Pancreas (tissue), 10 donors: ENCODE results near the gene SLC40A1. TPM values are rescaled to one million over a fixed set of nuclear protein-coding genes. Genes with fewer than 3 reads are reported as not detected.

Experiments used
- ATAC-seq, 4 donors: fragments of 200-7000 bp; cut with Tn5 transposase; one replicate each; pipeline versions ENCODE4 v1.8.0 to v1.9.1; 2020; ENCODE audit warnings: mild to moderate bottlenecking in 4 of 4, moderate library complexity in 4 of 4
- DNase-seq, 6 donors: peaks; one replicate each; pipeline ENCODE4 v3.0.0-alpha.2; 2020
- FAIRE-seq: peaks from 2 replicates; lab custom pipeline; 2012; peaks lifted over from hg19 to GRCh38; lab: Jason Lieb, UNC
- H3K27ac ChIP-seq, 4 donors: fragments of 200-600 bp; sonication (generic); 1 replicate in 3 of 4; 2 replicates in 1 of 4; pipeline versions ENCODE4 v1.5.0 to v1.8.0; 2020
- H3K27me3 ChIP-seq, 4 donors: fragments of 200-600 bp; one replicate each; pipeline ENCODE4 v1.8.0; 2021
- H3K36me3 ChIP-seq, 3 donors: fragments of 200-600 bp; sonication (generic) in 1 of 3; one replicate each; pipeline versions ENCODE4 v1.5.0 to v1.8.0; 2020 to 2021
- H3K4me1 ChIP-seq, 3 donors: fragments of 200-600 bp; one replicate each; pipeline ENCODE4 v1.8.0; 2021
- H3K4me3 ChIP-seq, 4 donors: fragments of 200-600 bp; sonication (generic) in 2 of 4; one replicate each; pipeline versions ENCODE4 v1.5.0 to v1.8.0; 2020 to 2021
- H3K9me3 ChIP-seq, 4 donors: fragments of 200-600 bp; one replicate each; pipeline ENCODE4 v1.8.0; 2021
- WGBS, 2 donors: extraction: QIAGEN DNeasy Blood & Tissue Kit; methylation state at CpG; one replicate each; pipeline ENCODE4 v1.1.7; 2013; 5-methylcytosine and 5-hydroxymethylcytosine counted together
- intact Hi-C, 3 donors: fragments of 100-400 bp; cut with DNase I; formaldehyde crosslinking; loops; one replicate each; pipeline versions ENCODE4 v1.11.1 to v1.14.2; 2022
- polyA plus RNA-seq, 2 donors: library from polyadenylated mRNA; stranded (reverse); fragments of 200-250 nt; gene quantifications; one replicate each; pipeline ENCODE4 v1.2.3, GENCODE V29; 2013
- total RNA-seq, 6 donors: library from RNA; stranded (reverse); fragmentation: NEBNext Ultra II Directional in 4 of 6; extraction: Animal tissue kit (Norgen Biotek cat#: 25700) in 4 of 6; gene quantifications; one replicate each; pipeline versions ENCODE4 v1.2.1 to v1.2.4, GENCODE V29; 2021 to 2023
- TF ChIP-seq, protein P1 (sequence below), 4 donors: fragments of 200-600 bp; sonication (generic) in 3 of 4; IDR thresholded peaks; one replicate each; pipeline versions ENCODE4 v1.5.0 to v1.8.0; 2021; ENCODE audit warnings: antibody characterized with exemption in 4 of 4
- donor health status: healthy with polysubstance abuse.
- donor health status: DM: no; HTN: no; CAD: no; lungs with moderate emphysema.
- donor health status: DM: no; HTN: no; CAD: no.
- donor health status: control.
- donor health status: control.
- donor health status: Bipolar disorder and iron deficiency.
- donor health status: DM: yes; HTN: yes; CAD: no.
- donor health status: DM: no; HTN: no; CAD: no.
- donor health status: DM: no; HTN: no; CAD: no.
- donor health status: DM: yes; HTN: yes; CAD: no.

The SLC40A1 gene
- total and polyA plus RNA-seq, 8 donors, result 14.0 to 65.8 (median 40.4) TPM

DNA sequence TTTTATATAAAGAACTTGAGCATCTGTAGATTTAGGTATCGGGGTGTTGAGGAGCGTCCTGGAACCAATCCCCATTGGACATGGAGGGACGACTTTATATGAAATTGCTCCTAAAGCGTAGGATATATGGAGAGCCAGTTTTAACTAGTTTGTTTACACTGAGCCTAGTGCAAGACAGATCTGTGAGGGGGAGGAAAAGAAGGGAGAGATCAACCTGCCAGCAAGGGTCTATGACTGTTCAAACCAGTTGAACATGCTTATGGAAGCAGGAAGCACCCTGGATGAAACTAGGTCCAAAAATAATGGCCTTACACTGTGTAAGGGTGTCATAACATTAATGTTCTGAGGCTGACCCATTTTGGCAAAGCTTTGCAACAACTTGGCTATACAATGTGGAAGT lies 34.0 kb upstream of the SLC40A1 start:
- peak in 1 of 4 donors; percentile 20 for ATAC-seq
- intact Hi-C loops, result no loop called here

DNA sequence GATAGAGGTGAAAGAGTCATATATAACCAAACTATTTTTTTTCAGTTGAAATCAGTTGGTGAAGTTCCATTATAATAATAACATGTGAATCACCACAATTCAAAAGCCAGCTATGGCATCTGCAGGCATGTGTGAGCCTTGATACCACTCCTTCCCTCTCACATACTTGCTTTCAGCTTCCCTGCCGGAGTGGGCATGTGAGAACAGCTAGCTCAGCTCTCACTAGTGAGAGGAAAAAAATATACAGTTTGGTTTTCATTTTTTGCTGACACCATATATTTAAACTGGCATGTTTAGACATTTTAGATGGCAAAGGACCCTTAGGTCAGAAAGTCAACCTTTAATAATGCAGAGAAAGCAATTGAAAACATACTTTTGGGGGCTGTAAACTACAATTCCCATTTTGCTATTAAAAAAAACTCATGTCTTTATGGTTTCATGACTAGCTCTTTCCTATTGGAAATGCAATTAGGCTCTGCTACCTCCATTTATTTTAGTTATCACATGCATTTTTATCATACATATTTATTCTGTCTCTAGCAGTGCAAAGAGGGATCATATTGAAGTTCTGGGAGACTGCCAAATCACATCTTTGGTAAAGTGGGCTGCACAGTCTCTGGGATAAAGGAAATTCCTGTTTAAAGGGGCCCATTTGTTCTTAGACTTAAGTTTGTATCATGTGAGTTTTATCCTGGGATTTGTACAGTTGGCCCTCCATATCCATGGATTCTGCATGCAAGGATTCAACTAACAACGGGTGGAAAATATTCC lies 33.2 kb upstream of the SLC40A1 start:
- Histone ChIP-seq H3K4me1 (peaks cover 0 to 13% (median 5%) of the 10 kb centered on the region in 3 donors), H3K27me3 (no peaks in the 10 kb centered on the region), H3K27ac (no peak overlapping the region), H3K4me3 (no peak overlapping the region), H3K9me3 (no peaks in the 10 kb centered on the region), H3K36me3 (no peaks in the 10 kb centered on the region)
- 75 to 88% methylated on average over 2 of the region's 2 CpGs for WGBS, 2 donors
- FAIRE-seq, result no peak
- DNase-seq, result no peak
- intact Hi-C loops, result no loop called here
- TF ChIP-seq, protein P1, sequence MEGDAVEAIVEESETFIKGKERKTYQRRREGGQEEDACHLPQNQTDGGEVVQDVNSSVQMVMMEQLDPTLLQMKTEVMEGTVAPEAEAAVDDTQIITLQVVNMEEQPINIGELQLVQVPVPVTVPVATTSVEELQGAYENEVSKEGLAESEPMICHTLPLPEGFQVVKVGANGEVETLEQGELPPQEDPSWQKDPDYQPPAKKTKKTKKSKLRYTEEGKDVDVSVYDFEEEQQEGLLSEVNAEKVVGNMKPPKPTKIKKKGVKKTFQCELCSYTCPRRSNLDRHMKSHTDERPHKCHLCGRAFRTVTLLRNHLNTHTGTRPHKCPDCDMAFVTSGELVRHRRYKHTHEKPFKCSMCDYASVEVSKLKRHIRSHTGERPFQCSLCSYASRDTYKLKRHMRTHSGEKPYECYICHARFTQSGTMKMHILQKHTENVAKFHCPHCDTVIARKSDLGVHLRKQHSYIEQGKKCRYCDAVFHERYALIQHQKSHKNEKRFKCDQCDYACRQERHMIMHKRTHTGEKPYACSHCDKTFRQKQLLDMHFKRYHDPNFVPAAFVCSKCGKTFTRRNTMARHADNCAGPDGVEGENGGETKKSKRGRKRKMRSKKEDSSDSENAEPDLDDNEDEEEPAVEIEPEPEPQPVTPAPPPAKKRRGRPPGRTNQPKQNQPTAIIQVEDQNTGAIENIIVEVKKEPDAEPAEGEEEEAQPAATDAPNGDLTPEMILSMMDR (IDR thresholded peaks at IDR 0.05), result no peak
- peak in 3 of 4 donors; percentile 34 to 70 (median 56) for ATAC-seq

More for the DNA sequence above, 34.0 kb upstream of the SLC40A1 start:
- no peaks in the 10 kb centered on the region for H3K27me3 ChIP-seq
- TF ChIP-seq, protein P1 (IDR thresholded peaks at IDR 0.05), result no peak
- H3K9me3 ChIP-seq, result no peaks in the 10 kb centered on the region
- no peak for FAIRE-seq
- no peak for DNase-seq
- H3K36me3 ChIP-seq, result no peaks in the 10 kb centered on the region
- no peak overlapping the region for H3K4me3 ChIP-seq
- WGBS, 2 donors, result 86 to 94% methylated on average over 4 of the region's 4 CpGs
- H3K4me1 ChIP-seq, result peaks cover 0 to 13% (median 5%) of the 10 kb centered on the region in 3 donors
- H3K27ac ChIP-seq, result no peak overlapping the region

DNA sequence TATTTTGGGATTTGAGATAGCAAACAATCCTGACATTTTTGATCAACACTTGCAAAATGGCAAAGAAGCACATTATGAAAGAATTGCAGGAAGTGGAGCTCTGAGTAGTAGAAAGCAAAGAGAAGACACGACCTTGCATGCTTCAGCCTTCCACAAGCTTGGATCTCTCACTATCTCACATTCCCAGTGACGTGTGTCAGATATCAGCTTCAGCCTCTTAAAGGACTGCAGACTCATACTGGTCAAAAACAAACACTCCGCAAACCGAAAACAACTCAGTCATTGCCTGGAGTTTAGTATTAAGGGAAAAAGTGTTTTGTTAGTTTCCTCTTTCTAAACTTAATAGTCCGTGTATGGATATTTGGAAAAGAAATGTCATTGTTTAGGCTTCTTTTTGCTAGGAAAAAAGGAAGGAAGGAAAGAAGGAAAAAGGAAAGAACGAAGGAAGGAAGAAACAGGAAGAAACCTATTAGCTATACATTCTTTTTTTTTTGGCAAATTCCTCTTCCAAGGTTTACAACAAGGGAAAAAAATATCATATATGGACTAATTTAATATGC lies 32.6 kb upstream of the SLC40A1 start:
- H3K27ac ChIP-seq, result no peak overlapping the region
- H3K36me3 ChIP-seq, result no peaks in the 10 kb centered on the region
- FAIRE-seq, result no peak
- peaks cover 0 to 13% (median 5%) of the 10 kb centered on the region in 3 donors for H3K4me1 ChIP-seq
- intact Hi-C loops, result no loop called here
- peak overlapping the region in 1 of 4 donors; percentile 2 for H3K4me3 ChIP-seq
- DNase-seq, result peak in 1 of 6 donors; percentile 9
- no peaks in the 10 kb centered on the region for H3K27me3 ChIP-seq
- no peaks in the 10 kb centered on the region for H3K9me3 ChIP-seq
- TF ChIP-seq, protein P1 (IDR thresholded peaks at IDR 0.05), result no peak
- peak; percentile 79 to 96 (median 93) for ATAC-seq
- WGBS, 2 donors, result 11 to 16% methylated on average over 6 of the region's 6 CpGs

- 67 to 84% methylated on average over 2 of the region's 2 CpGs for WGBS, 2 donors
- Histone ChIP-seq H3K4me3 (no peak overlapping the region), H3K4me1 (peaks cover 0 to 13% (median 5%) of the 10 kb centered on the region in 3 donors), H3K27me3 (no peaks in the 10 kb centered on the region), H3K27ac (no peak overlapping the region), H3K36me3 (no peaks in the 10 kb centered on the region), H3K9me3 (no peaks in the 10 kb centered on the region)
- ATAC-seq (no peak), DNase-seq (no peak), FAIRE-seq (no peak)
- TF ChIP-seq, protein P1 (IDR thresholded peaks at IDR 0.05), result no peak
- intact Hi-C loops, result no loop called here
These were observed 30.1 kb upstream of the SLC40A1 start for GRCh38 chr2:189610700-189611099.

GRCh38 chr2:189609853-189610252 lies 29.3 kb upstream of the SLC40A1 start:
- no peaks in the 10 kb centered on the region for H3K36me3 ChIP-seq
- H3K4me3 ChIP-seq, result no peak overlapping the region
- H3K4me1 ChIP-seq, result peaks cover 0 to 13% (median 5%) of the 10 kb centered on the region in 3 donors
- ATAC-seq (no peak), FAIRE-seq (no peak), DNase-seq (no peak)
- H3K27ac ChIP-seq, result no peak overlapping the region
- H3K27me3 ChIP-seq, result no peaks in the 10 kb centered on the region
- TF ChIP-seq, protein P1 (IDR thresholded peaks at IDR 0.05), result no peak
- intact Hi-C loops, result no loop called here
- no peaks in the 10 kb centered on the region for H3K9me3 ChIP-seq
- WGBS, 2 donors, result 81 to 91% methylated on average over 1 of the region's 1 CpG
